Stimulated activated CD8-positive, alpha-beta memory T cell treated with anti-CD3 and anti-CD28 coated beads, Interleukin-4, amount 100 ng/mL, for 48 hours (primary cell): ENCODE data around the gene BMI1.
"Not testable (repeated sequence)": the region's sequence is repeated elsewhere in the genome, so short reads cannot be mapped to it uniquely, and the experiment has no call there.

Source experiments
- DNase-seq: peaks from one replicate; pipeline ENCODE4 v3.0.0-alpha.2; 2020

BMI1 gene

DNA sequence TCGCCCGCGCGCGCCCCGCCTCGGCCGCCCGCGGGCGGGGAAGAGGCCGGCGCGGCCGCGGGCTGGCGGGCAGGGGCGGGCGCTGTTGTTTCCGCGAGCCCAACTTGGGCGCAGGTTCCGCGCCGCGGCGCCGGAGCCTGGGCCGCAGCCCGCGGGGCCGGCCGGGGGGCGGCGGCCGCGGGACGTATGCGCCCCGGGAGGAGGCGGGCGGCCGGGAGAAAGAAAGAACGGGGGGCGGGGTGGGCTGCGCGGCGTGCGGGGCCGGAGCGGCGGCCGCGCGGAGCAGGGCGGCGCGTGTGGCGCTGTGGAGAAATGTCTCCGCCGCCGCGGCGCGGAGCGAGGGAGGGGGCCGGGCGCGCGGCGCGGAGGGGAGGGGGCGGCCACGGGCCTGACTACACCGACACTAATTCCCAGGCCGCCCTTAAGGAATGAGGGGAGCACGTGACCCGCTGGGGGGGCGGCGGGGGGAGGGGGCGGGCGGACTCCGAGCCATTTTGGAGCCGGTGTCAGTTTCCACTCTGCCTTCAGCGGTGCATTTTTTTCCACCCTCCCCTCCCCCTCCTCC lies at the start of gene BMI1:
Gene BMI1, plus strand, starts transcription at position 509 of the 565 bp plus-strand sequence. CDS start 5,351 bp downstream, outside the sequence.
- peak; percentile 72 for DNase-seq

DNA sequence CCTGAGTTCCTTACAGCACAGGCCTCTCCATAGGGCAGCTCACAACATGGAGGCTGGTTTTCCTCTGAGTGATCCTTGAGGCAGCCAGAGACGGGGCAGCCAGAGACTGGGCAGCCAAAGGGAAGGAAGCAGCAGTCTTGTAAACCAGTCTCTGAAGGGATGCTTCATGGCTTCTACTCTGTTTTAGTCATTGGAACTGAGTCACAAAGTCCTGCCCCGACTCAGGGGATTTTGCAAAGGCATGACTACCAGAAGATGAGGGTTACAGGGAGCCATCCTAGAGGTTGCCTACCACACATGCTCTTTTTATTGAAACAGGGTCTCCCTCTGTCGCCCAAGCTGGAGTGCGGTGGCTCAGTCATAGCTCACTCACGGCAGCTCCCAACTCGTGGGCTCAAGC lies 49.1 kb upstream of the BMI1 start:
- no peak for DNase-seq

DNA sequence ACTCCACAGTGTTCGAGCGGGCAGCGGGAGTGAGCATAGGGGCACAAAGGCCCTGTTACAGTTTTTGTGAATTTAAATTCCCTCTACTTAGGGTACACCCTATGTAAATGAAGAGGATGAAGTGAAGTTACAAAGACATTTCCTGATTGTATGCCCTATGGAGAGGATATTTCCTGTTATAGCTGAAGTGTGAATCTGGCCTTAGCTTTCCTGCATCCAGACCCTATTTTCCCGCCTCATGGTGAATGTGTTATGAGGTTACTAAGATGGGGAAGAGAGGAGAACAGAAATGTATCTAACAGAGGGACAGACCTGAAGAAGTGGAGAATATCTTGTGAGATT lies 42.5 kb upstream of the BMI1 start:
- DNase-seq = no peak

DNA sequence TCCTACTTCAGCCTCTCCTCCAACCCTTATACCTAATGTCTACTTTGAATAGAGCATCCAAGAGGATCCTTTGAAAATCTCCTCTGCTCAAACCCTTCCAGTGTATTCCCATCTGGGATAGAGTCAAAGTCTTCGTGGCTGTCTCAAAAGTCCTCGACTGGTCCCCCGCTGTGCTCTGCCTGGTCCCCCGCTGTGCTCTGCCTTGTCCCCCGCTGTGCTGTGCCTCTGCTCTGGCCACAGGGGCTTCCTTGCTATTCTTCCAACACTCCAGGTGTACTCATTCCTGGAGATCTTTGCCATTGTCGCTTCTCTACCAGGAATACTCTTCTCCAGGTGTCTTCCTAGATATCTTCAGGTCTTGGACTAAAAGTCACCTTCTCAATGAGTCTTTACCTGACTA lies 40.8 kb upstream of the BMI1 start:
- DNase-seq = no peak

DNA sequence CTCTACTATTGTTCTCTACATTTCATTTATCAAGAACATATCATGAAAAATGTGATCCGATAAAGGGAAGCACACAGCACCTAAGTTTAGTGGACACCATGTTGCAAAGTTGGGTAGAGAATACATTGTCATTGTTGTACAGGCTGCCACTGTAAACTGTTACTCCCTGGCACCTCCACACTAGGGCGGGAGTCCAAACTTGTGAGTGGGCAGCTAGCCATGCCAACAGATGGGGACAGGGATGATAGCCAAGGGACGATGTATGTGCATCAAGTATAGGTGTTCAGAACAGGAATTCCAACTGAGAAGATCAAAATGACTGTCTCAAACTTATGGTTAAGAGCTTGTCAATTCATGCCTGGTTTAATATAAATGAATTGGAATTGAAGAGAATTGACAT lies 35.8 kb upstream of the BMI1 start:
- no peak for DNase-seq

DNA sequence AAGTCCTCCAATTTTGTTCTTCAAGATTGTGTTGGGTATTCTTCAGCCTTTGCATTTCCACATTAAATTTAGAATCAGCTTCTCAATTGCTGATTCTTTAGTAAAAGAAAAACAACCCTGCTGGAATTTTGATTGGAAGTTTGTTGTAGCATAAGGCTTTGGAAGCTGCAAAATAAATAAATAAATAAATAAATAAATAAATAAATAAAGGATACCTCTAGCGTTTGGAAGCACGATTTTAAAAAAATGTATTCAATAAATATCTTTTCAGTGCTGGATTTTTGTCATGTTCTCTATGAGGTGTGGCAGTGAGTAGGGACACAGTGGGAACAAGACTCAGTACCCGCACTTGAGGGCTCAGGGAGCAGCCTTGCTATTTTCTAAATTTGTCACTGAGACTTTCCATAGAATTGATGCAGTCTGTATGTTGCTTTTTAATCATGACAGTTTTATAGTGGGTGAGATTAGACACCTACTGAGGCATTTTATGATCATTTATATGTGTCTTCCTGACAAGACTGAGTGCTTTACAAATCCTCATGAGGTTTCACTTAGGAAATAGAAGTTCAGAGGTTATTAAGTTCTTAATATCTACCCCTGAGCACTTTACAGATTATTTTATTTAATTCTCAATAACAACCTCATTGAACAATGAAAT lies 27.0 kb upstream of the BMI1 start:
- DNase-seq = no peak

DNA sequence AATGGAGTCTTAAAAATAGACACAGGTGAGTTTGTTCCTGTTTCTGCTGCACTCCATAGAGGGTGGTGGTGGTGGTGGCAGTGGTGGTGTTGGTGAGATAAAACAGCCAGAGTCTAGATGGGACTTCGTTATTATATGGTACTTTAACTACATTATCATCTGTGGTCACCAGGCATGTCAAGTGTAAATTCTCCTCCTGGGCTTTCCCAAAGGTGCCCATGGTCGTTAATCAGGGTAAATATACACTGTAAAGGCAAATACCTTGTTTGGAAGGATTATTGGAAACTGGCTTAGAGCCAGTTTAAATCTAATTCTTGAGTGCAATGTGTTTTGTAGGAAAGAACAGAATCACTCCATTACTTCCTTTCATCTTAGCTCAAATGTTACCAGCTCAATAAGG lies 26.2 kb upstream of the BMI1 start:
- no peak for DNase-seq

DNA sequence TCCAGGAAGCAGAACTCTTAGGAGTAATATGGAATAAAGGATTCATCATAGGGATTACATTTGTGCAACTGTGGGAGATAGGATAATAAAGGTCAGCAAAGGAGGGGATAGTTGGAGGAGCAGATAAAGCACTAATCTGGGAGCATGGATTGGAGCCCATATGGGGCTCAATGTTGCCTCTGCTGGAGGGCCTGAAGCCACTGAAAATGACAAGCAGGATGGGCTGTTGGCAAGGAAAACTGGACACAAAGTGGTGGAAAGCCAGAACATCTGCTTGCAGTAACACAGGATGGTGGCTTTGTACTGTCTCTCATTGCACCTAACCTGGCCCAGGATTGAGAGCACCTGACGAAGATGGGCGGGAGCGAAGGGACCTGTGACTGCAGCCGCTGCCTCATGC lies 19.7 kb upstream of the BMI1 start:
- DNase-seq = no peak

DNA sequence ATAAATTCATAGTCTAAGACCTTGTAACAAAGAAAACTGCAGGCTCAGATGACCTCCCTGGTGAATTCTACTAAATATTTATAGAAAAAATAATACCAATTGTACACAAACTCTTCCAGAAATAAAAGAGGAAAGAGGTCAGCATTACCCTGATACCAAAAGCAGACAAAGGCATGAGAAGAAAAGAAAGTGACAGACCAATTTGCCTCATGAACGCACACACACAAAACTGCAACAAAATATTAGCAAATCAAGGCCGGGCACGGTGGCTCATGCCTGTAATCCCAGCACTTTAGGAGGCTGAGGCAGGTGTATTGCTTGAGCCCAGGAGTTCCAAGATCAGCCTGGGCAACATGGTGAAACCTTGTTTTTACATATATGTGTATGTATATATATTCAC lies 17.4 kb upstream of the BMI1 start:
- DNase-seq = no peak

DNA sequence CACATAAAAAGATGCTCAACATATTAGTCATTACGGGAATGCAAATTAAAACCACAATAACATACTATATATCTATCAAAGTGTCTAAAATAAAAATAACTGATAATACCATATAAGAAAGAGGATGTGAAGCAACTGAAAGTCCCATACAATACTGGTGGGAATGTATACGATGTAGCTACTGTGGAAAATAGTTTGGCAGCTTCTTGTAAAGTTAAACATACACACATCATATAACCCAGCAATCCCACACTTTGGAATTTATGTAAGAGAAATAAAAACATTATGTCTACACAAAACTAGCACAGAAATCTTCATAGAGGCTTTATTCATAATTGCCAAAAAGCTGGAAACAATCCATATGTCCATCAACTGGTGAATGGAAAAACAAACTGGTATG lies 15.2 kb upstream of the BMI1 start:
- no peak for DNase-seq

DNA sequence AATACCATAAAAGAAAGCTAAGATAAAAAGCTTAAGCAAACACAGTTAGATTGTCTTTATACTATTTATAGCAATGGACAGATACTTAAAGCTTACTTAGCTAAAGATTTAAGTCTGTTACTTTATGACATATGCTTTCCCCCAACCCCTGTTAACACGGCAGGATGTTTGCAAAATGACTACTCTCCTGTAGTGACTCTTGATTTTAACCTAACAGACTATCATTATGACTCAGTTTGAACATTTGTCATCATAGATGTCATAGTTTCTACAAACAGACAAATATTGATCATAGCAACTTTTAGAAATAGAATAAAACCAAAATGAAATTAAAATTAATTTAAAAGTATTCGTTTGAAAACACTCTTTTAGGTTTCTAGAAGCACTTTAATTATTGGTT lies 12.5 kb upstream of the BMI1 start:
- DNase-seq = no peak

DNA sequence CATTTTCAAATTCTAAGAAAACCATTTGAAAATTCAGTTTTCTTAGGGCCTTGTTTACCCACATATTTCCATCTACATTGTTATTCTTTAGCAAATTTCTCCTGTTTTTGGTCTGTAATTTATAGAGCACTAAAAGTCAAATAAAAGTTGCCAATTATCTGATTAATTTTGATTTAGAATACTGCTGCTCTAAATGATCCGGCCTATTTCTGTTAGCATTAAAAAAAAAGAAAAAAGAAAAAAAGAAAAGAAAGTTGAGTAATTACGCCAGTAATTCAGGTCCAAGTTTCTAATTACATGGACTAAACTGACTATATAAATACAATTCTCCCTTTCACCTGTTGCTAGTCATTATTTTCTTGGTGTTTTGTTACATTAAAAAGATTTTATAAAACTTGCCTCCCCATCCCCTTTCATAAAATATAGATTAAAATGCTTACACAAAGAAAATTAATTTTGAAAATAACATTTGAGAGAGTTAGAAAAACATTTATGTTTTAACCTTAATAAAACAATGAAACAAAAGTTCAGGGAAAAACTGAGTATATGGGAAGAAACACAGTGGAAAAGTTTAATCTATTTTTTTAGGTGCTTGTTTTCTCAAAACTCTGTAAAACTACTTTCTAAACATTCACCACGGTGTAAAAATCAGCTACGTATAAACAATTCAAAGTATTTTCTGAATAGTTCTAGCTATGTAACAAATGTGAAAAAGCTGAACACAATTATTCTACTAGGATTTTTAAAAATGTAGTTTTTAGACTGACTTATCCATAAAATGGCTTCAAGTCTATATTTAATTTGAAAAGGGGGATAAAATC lies 11.5 kb upstream of the BMI1 start:
- no peak for DNase-seq

DNA sequence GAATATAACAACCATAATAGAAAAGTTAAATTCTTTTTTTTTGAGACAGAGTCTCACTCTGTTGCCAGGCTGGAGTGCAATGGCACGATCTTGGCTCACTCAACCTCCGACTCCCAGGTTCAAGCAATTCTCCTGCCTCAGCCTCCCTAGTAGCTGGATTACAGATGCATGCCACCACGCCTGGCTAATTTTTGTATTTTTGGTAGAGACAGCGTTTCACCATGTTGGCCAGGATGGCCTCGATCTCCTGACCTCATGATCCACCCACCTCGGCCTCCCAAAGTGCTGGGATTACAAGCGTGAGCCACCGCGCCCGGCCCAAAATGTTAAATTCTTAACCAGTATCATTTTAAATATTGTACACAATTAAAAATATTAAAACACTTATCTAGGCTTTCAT lies 10.9 kb upstream of the BMI1 start:
- not testable (repeated sequence) for DNase-seq

DNA sequence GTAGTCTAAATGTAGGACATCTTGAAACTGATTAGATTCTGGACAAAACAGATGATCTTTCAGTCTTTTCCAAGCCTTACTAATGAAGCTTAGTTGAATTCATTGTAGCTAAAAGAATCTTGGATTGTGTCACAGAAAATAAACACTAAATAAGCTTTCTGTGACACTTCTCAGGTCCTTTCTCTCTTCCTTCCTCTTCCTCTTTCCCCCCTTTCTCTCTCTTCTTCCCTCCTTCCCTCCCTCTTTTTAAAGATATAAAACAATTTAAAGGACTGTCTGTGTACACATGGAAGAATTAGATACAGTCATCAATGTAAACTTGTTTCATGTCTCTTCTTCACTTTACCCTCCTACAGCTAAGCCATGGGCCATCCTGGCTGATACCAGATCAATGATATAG lies 10.0 kb upstream of the BMI1 start:
- no peak for DNase-seq

DNA sequence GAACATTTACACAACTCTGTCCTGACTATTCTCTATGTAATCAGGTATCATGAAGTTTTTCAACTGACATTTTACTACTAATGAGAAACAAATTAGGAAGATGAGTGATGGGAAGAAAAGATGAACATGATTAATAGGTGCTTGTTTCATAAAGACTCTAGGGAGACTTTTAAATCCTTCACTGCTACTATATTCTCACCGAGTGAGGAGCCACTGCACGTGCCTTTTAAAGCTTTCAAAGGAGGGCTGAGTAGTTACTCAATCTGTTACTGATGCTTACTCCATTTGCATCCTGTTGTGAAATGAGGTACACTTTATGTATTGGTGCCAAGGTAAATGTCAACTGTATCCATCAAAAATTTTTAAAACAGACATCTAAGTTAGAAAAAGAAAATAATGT lies 6.0 kb upstream of the BMI1 start:
- no peak for DNase-seq

DNA sequence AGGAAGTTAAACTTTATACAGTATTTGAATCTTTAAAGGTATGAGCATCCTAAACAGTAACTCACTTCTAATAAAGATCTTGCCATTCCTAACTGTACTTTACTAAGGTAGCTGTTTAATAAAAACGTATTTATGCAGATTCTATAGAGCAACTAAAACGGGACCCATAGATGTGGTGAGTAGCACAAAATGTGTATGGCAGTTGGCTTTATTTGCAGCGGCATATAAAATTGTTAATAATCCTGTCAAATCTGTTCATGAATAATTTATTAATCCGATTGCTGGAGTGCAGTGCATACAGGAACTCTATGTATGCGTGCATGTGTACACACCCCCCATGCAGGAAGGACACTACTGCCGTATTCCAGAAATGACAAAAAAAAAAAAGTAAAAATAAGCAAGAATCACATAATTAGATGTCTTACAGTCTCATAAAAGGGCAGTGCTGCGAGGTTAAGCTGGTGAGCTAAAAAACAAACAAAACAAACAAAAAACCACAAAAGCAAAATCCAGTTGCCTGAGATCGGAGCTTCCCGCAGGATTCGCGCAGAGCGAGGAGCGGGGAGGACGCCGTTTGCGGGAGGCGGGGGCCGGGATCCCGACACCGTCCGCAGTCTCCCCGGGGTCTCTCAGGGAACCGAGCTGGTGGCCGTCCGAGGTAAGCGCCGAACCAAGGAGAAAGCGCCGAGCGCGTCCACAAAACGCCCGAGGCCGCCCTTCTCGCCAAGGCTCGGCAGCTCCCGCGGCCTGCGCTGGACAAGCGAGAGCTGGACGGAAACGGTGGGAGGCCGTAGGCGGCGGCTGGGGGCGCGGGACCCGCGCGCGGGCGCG lies 5.2 kb upstream of the BMI1 start:
- DNase-seq = peak; percentile 55

DNA sequence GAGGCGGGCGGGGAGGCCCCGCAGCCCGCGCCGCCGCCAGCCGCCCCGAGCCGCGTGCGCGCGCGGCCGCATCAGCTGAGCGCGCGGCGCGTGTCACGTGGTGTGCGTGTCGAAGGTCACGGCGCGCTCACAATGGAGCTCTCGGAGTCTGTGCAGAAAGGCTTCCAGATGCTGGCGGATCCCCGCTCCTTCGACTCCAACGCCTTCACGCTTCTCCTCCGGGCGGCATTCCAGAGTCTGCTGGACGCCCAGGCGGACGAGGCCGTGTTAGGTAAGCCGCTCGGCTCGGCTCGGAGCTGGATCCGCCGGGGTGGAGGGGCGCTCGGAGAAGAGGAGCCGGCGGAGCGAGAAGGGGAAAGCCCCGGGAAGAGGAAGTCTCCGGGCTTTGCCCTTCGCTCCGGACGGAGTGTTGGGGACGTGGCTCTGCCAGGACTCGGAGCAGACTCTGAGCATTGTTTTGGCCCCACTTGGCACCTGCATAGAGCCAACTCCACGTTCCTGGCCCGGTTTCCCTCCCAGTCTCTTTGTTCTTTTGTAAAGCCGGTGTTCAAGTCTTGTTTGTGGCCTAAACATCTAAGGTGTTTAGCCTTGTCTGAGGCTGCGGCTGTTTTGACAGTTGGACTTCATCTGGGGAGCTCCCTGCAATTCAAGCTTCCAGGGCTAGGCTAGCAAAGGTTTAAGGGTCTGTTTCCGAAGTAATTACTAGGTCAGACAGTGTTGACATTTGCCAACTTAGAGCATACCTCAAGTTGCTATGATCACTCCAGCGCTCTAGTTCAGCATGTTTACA lies 4.4 kb upstream of the BMI1 start, which contains the start of gene COMMD3:
Gene COMMD3, plus strand, starts transcription at position 103 of the 790 bp plus-strand sequence. Its CDS starts 30 bp downstream, at position 133.
- peak; percentile 81 for DNase-seq

DNA sequence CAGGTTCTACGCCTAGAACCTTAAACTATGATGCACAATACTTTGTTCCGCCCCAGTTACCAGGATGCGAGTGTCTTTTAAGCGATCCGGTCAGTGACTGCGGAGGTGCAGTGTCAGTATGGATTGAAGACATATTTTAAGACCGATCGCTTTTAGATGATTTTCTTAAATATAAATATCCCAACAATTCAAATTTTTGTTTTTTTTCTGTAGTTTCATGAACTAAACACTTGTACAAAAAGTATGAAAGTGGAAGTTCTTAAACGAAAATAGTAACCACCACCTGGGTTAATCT lies 3.9 kb upstream of the BMI1 start:
- no peak for DNase-seq

DNA sequence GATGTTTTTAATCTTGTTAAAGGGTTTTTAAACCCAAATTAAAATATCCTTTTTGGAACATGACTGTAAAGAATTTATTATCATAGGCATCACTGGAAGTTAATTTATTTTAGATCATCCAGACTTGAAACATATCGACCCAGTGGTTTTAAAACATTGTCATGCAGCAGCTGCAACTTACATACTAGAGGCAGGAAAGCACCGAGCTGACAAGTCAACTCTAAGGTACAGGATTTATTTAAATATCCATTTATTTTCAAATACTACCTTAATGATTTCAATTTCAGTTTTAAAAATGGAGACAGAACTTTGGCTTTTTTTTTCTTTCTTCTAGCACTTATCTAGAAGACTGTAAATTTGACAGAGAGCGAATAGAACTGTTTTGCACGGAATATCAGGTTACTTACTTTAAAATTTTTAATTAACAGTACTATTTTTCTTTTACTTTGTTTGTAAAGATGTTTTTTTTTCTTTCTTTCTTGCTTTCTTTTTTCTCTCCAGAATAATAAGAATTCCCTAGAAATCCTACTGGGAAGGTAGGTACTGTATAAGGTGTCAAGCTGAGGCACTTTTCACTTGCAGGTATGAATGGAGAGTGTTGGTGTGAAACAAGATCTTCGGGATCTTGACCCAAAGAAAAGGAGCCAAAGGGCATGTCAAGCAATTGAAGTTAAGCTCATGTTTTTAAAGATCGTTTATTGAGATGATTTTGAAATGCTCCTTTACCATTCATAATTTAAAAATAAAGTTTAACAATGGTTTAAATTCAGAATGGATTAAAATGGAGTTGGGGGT lies 2.9 kb upstream of the BMI1 start:
- DNase-seq = no peak

DNA sequence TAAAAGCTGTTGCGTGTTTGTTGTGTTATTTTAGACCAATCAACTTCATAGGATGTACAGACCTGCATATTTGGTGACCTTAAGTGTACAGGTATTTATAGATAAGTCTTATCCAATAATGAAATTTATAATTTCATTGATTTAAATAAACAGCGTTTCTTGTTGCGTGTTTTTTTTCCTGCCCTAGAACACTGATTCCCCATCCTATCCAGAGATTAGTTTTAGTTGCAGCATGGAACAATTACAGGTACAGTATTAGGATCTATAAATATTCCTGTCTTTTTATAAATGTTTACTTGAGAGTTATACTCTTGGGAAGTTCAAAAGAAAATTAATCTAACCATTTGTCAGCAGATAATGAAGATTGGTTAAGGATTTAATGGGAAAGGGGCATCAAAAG lies 2.1 kb upstream of the BMI1 start:
- DNase-seq = no peak

DNA sequence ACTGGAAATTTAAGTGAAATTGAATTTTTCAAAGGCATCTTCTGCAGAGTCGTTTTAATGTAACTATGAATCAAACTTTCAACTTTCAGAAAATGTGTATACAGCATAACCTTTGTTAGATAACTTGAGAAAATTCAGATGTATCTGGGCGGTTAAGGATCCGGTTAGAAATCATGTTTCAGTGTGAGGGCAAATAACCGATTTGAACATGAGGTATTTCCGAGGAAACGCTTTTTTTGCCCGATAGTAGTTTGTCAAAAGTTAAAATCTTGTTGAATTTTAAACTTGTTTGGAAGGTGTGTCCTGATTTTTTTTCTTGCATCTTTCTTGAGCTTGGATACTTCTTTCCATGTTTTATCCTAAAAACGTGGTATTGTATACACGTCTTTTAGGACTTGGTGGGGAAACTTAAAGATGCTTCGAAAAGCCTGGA lies 1.3 kb upstream of the BMI1 start:
- DNase-seq = no peak
